Activated CD4-positive, alpha-beta T cell treated with anti-CD3 and anti-CD28 coated beads for 24 hours (primary cell): ENCODE results near the gene IL17RA.

Experiments used
- DNase-seq, 2 donors: peaks; one replicate each; pipeline ENCODE4 v3.0.0-alpha.2; 2020; ENCODE audit warnings: low read depth in 2 of 2

The IL17RA gene

DNA sequence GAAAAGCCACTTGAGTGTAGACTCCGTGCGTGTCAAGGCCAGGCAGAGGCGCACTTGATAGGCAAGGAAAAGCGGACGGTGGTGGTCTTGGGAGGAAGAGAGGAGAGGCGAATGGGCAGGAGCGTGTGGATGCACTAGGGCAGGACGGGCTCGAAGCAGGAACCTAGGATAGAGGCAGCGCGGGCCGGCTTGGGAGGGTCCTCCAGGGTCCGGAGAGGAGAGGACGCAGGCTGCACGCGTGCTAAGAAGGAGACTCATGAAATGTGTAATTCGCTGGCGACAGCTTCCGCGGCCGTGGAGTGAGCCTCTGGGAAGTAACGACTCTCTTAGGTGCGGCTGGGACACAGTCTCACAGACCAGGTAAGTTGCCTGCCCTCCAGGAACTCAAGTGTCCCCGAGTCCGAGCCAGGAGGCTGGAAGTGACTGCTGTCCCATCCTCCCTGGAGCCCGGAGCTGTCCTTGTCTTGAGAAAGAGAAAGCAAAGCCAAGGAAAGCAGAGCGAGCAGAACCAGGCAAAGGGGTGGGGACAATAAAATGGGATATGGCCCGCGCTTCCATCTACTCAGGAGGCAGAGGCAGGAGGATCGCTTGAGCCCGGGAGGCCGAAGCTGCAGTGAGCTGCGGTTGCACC lies 874 bp upstream of the IL17RA start:
- DNase-seq: no peak

DNA sequence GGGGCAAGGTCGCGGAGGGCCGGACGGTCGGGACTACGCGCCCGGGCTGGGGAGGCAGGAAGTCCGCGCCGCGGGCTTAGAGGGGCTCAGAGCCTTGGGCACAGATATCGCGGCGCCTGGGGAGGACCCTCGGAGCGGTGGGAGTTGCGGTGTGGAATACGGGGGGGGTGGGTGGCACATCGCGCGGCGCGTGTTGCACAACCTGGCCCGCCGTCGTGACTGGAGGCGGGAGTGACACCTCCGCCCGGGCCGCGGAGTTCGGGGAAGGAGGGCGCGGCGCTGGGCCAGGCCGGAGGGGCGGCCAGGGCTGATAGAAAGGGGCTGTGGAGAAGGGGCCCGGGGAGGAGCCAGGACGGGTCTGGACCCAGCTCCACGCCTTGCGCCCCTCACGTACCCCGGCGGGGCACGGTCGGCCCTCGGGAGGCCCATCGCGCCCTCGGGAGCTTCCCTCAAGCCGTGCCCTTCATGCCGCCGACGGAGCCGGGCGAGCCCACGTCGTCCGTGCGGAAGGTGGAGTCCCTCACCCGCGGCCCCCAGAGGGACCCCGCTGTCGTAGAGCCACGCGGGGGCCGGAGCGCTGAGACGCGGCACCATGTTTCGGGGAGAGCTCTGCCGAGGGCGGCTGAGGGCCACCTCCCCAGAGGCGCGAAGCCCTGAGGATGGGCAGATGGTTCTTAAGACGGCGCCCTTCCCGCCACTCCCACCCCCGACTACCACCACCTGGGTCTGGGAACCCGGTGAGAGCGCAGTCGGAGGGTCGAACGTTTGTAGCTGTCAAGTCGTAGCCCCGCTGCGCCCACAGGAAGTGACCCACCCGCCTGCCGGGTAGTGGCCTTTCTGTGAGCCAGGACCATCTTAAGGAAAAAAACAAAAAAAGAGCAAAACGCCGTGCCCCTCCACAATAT lies 729 bp downstream of the IL17RA start:
- DNase-seq: no peak

DNA sequence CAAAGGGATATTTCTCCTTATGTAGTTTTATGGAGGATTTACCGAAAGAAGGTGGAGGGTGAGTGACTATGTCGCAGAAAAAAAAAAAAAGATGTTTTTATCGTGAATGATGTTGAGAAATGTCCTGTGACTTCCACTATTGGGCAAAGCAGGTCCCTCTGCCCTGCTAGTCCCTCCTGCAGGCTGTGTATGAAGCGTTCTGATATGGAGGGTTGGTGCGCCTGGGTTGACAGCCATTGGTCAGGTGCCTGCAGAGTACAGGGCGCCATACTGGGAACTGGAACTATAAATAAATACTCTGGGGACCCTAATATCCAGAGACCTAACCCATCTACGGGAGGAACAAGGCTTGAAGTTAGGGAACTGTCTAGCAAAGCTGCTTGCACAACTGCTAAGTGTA lies 1.5 kb downstream of the IL17RA start:
- DNase-seq: no peak

DNA sequence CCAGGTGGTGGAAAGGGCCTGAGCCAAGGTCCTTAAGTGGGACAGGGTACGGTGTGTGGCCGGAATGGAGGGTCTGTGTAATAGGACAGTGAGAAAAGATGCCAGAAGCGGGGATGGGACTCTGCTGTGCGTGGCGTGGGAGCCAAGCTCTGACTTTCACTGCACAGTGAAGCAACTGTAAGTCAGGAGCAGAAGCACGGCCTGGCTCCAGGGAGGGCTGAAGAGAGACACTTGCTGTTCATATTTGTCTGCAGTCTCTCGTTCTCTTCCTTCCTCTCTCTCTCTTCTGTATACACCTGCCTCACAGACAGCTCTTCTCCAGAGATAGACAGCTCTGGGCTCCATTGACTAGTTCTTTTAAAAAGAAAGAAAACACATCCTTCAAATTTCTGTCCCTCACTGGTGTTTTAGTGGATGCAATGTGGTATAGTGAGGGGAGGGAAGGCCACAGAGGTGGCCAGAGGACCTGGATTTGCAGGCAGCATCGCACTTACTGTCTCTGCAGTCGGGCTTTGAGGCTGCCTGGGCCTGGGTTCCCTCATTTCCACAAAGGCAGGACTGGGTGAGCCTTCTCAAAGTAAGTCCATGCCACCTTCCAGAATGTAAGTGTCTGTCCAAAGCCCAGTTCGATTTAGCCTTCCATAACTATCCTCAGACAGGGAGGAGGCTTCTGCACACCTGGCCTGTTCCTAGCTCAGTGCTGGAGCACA lies 2.1 kb downstream of the IL17RA start:
- DNase-seq: no peak

DNA sequence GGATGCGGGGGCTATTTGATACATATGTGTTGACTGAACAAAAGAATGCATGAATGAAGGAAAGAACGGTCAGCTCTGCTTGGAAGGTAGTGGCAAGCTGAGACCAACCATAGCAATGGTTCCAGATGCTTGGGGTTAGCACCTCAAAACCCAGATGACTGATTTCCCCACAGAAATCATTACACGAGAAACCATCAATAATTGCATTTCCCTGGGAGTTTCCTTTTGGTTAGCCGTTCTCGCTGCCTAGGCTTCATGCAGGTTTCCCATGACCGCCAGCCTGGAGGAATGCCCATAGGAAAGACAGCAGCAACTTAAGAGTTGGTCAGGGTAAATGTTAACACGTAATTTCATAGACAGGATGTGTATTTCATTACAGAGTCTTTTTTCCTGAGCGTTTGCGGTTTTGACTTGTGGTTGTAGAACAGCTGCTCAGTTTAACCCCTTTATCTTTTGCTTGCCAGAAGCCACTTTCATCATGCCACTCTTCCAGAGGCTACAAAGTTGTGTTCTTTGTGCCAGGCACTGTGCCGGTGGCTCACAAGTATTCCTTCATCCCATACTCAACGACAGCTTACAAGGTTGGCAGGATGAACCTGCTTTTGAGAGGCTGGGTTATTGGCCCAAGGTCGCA lies 2.8 kb downstream of the IL17RA start:
- no peak for DNase-seq

DNA sequence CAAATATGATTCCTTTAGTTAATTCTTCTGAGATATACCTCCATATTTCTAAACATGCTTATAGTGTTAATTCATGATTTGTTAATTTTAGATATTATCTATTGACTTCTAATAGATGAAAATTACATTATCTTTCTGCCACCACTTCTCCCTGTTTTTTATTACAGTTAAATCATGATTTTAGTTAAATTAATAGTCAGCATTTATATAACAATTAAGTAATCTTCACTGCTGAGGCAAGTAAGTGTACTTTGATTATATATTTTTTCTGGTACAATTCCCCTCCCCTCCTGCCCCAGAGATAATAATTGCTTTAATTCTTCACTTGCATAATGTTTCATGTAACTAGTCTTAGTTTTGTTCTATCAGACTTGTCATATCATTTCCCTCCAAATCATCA lies 5.8 kb downstream of the IL17RA start:
- no peak for DNase-seq

DNA sequence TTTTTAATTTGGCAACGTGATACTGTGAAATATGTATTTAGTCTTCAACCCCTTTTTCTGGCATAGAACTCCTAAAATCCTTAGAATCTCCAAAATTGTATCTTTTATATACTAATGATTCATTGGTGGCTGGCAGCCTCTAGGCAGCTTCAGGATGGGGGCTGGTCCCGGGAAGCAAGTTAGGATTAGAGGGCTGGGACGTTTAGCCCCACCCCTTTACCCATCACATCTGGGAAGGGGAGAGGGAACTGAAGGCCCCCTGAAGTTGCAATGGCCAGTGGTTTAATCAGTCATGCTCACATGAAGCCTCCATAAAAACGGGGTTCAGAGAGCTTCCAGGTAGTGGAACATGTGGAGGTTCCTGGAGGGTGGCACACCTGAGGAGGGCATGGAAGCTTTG lies 7.1 kb downstream of the IL17RA start:
- no peak for DNase-seq

DNA sequence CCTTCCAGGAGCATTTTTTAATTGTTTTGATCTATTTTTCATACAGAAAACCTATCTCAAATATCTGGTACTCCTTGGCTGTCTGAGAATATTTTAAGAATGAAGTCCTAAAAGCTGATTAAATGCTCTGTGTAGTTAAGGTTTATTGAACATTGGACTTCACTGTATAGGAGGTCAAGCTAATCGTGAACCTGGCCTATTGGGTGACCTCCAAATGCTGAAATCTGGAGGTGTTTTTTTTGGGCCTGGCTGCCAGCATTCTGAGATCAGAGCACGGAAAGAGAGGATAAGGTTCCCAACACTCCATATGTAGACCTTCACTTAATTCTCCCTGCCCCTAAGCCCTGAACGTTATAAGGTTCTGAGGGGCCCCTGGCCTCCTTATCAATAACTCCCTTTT lies 8.3 kb downstream of the IL17RA start:
- DNase-seq: no peak

DNA sequence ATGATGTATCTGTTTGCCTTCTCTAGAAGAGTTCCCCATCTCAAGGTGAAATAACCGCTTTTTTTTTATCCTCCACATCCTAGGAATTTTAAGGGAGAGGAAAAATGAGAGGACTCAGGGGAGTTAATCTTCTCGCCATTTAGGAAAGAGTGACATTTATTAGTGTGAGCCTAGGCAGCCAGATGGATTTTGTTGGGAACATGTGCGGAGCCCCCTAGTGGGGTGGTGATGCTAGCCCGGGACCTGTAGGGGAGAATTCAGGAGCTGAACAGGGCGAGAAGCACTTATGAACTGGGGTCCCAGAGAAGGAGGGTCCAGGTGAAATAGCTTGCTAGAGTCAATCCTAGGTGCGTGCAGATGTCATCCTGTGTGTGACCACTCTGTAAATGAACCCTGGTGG lies 10.7 kb downstream of the IL17RA start:
- no peak for DNase-seq

DNA sequence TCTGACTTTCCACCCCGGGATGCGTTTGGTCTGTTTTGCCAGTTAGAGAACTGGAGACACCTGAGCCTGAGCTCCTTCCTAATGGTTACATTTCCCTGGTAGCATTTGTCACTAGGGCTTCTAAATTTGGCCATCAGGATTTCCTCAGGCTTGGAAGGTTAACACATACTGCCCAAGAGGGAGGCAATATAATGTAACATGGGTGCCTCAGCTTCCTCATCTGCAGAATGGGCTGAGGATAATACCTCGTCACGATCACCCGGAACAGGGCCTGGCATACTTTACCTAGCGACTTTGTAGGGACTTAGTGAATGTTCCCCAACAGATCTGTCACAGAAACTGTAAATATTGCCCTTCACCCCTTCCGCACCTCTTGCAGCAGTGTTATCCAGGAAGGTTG lies 11.3 kb downstream of the IL17RA start:
- DNase-seq: no peak

DNA sequence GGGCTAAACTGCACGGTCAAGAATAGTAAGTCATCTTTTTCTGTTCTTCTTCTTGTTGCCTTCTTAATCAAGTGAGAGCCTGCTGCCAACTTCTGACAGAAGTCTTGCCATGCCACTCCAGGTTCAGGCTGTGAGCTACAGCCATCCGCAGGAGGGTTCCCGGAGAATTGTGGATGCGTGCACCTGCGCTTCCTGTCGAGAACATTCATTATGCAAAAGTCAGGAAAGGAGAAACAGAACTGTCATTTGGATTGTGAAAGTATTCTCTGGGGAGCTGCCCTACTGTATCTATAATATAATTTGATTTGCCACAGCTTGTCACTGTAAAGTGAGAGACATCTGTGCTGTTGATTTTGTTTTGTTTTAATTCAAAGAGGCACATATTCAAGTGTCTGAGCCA lies 12.3 kb downstream of the IL17RA start:
- no peak for DNase-seq

DNA sequence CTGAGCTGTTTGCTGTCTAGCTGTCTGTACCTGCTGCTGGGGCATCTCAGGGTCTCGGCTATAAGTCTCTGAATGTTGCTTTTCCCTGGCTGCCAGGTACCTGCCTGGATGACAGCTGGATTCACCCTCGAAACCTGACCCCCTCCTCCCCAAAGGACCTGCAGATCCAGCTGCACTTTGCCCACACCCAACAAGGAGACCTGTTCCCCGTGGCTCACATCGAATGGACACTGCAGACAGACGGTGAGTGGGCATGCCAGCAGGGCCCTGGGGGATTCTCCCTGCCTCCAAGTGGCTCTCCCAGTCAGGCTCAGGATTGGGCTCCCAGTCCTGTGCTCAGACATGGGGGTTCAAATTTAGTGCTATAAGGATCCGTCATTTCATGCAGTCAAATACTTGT lies 12.9 kb downstream of the IL17RA start:
- DNase-seq: no peak

DNA sequence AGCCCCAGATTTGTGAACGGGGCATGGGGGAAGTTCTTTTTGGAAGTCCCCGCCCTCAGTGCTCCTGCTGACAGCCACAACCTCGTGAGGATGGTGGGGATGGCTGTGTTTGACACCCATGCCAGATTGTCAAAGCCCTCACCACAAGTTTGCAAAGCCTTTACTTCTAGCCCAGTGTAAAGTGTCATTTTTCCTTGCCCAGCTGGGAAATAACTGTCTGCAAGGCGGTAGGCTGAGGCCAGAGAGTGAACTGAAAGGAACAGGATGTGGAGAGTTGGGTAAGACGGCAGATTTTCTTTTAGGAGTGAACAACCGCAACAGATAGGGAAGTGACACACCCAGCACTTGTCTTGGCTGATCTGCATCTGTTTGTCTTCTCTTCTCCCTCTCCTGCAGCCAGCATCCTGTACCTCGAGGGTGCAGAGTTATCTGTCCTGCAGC lies 13.6 kb downstream of the IL17RA start:
- no peak for DNase-seq

DNA sequence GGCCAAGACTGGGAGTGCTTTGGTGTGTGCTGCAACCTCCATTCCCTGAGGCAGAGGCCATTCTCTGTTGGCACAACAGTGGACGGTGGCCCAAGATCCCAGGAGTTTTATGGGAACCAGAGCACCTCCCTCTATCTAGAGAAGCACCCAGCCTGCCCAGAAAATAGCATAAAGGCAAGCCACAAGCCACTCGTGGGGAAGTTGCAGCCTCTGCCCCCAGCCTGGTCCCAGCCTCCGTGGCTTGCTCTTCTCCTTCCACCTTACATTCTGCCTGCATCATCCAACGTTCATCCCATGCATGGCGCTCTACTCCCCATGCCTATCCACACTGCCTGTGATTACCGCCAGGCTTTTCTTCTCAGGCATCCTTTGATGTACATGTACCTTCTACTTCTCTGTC lies 15.8 kb downstream of the IL17RA start:
- no peak for DNase-seq

DNA sequence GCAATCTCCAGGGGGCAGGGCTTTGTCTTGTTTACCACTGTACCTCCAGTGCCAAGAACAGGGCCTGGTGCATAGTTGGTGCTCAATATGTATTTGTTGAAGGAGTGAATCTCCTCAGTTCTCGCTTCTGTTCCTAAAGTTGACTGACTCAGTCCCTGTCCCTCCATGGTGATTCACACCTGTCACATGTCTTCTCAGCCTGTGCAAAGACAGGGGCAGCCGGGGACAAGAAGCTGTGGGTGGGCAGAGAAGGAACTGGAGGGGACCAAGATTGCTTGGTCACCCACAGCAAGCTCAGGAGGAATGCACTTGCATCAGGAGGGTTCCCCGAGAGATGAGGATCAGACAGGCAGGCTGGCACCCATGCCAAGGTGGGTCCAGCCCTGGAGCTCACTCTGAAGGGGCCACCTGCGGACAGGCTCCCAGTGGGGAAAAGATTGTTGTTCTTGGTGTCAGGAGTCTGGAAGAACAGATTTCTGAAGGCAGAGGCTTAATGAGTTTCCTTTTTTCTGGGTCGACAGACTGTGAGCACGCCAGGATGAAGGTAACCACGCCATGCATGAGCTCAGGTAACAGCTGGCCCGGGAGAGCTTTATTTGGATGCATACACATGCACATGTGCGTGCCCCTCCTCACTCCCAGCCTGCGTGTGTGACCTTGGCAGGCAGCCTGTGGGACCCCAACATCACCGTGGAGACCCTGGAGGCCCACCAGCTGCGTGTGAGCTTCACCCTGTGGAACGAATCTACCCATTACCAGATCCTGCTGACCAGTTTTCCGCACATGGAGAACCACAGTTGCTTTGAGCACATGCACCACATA lies 16.9 kb downstream of the IL17RA start:
- DNase-seq: no peak

DNA sequence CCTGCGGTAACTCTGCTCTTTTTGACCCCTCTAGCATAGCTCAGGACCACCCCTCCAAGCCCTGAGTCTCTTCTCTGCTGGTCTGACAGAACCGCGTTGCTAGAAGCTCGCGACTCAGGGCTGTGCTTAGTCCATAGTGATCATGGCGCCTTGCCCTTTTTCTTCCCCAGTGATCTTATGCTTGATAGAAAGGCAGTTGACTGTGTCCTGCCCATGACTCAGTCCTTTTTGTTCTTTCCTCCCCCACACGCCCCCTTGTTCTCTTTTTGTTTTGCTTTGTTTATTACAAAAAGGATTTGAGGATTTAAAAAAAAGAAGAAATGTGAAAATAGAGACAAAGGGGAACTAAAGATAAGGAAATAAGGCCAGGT lies 17.5 kb downstream of the IL17RA start:
- DNase-seq: no peak

DNA sequence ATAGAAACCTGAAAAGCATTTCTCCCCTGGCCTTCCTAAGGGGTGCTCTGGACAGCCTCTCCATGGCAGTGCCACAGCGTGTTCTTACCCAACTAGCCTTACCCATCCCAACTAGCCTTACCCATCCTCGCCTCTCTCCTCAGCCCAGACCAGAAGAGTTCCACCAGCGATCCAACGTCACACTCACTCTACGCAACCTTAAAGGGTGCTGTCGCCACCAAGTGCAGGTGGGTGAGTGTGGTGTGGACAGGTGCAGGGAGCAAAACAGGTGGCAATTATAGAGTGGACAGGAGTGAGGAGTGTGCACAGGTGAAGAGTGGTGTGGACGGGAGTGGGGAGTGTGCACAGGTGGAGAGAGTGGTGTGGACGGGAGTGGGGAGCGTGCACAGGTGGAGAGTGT lies 18.6 kb downstream of the IL17RA start:
- DNase-seq: no peak

DNA sequence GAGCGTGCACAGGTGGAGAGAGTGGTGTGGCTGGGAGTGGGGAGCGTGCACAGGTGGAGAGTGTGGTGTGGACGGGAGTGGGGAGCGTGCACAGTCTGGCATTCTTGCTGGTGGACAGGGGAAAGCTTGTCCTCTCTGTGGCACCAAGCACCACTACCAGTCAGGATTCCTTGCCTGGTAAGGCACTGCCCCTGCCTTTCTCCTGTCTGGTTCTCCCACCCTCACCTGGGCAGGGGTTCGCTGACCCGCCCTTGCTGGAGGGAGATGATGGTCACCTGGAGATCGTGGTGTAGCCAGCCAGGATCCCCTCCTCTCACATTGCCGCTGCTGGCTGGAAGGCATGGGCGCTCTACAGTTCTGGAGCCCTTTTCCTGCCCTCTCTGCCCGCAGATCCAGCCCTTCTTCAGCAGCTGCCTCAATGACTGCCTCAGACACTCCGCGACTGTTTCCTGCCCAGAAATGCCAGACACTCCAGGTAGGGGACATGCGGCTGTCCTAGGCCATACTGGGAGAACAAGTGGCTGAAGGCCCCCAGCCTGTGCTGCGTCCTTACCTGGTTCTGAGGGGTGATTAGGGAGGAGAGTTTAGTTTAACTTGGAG lies 19.6 kb downstream of the IL17RA start:
- no peak for DNase-seq

DNA sequence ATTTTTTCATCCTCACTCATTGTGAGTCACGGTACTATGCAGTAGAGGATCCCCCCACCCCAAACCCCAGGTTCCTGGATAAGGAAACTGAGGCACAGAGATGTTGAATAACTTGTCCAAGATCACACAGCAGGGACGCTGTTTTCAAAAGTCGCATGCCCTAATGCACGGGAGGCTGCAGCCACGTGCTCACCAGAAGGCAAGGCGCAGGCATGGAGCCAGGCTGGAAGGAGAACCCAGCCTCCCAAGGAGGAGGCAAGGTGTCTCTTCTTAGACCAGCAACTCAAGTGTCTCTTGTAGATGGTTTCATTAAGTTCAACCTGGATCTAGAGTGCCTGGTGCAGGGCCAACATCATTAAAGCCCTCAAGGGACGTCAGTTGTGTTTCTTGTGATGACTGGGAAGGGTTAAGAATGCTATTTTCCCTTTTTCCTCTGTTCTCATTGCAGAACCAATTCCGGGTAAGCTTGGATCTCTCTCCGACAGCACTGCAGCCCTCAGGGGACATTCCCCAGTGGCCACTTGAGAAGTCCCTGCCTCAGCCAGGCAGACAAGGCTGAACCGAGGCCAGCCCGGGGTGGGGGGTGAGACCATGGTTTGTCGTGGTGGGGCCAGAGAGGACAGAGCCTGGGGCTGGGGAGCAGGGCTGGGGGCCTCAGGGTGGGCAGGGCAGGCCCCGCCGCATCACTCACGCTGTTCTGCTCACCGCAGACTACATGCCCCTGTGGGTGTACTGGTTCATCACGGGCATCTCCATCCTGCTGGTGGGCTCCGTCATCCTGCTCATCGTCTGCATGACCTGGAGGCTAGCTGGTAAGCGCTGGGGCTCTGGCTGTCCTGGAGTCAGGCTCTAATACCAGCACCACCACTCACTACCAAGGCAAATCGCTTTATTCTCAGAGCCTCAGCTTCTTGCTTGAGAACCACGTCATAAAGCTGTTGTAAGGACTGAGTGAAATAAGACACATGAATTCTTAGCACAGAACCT lies 20.6 kb downstream of the IL17RA start:
- no peak for DNase-seq
